B cell (primary cell): ENCODE data around the gene IL19. TPM values are rescaled to one million over a fixed set of nuclear protein-coding genes. Genes with fewer than 3 reads are reported as not detected.

Experiments used
- ATAC-seq: fragments of 200-7000 bp; cut with Tn5 transposase; one replicate; pipeline ENCODE4 v1.10.0; 2021; ENCODE audit warnings: low read depth, mild to moderate bottlenecking, moderate number of reproducible peaks, moderate library complexity
- CTCF ChIA-PET: fragments of 350-600 bp; sonication (Branson Sonifier 250); formaldehyde crosslinking; loops from one replicate; lab custom pipeline; 2021; ENCODE audit warnings: antibody characterized with exemption, inconsistent platforms; lab: Charles Lee
- POLR2A ChIA-PET: fragments of 350-600 bp; sonication (Branson Sonifier 250); formaldehyde crosslinking; loops from one replicate; lab custom pipeline; 2021; ENCODE audit warnings: antibody characterized with exemption; lab: Charles Lee
- DNase-seq: peaks from one replicate; pipeline ENCODE4 v3.0.0; 2013
- H2AFZ ChIP-seq: 2 replicates; pipeline ENCODE4 v1.6.1; 2012; ENCODE audit warnings: mild to moderate bottlenecking, low read depth, low read length; ENCODE audit not compliant: insufficient read depth, poor library complexity, severe bottlenecking
- H3K27ac ChIP-seq, 2 donors: 1 replicate in 1 of 2; 2 replicates in 1 of 2; pipeline ENCODE4 v1.5.1; 2012 to 2013; ENCODE audit warnings: low read length in 2 of 2, mild to moderate bottlenecking in 2 of 2, moderate library complexity in 1 of 2
- H3K27me3 ChIP-seq, 4 experiments: fragments of 200-600 bp in 1 of 4; sonication (generic) in 1 of 4; replicated peaks in 1 of 4; 1 replicate in 2 of 4; 2 replicates in 2 of 4; pipeline versions ENCODE4 v1.6.1 to v1.7.0; 2013 to 2016; ENCODE audit warnings: low read length in 3 of 4, mild to moderate bottlenecking in 2 of 4, mixed read lengths in 1 of 4, moderate library complexity in 1 of 4; ENCODE audit not compliant: insufficient read depth in 4 of 4, control insufficient read depth in 3 of 4; ENCODE audit errors: control extremely low read depth in 1 of 4
- H3K36me3 ChIP-seq, 2 experiments: replicated peaks in 1 of 2; 1 replicate in 1 of 2; 2 replicates in 1 of 2; pipeline versions ENCODE4 v1.6.1 to v1.7.1; 2013; ENCODE audit warnings: low read length in 1 of 2; ENCODE audit not compliant: insufficient read depth in 2 of 2, control insufficient read depth in 1 of 2; ENCODE audit errors: control extremely low read depth in 1 of 2, extremely low read depth in 1 of 2
- H3K4me1 ChIP-seq, 2 donors: fragments of 200-600 bp in 1 of 2; sonication (generic) in 1 of 2; 1 replicate in 1 of 2; 2 replicates in 1 of 2; pipeline versions ENCODE4 v1.5.1 to v1.6.1; 2013 to 2017; ENCODE audit warnings: low read length in 2 of 2; ENCODE audit not compliant: control insufficient read depth in 2 of 2, insufficient read depth in 2 of 2
- H3K4me2 ChIP-seq: replicated peaks from 2 replicates; pipeline ENCODE3; 2012; ENCODE audit warnings: mild to moderate bottlenecking, low read depth, low read length; ENCODE audit not compliant: poor library complexity, severe bottlenecking
- H3K4me3 ChIP-seq, 5 experiments: fragments of 200-600 bp in 1 of 5; sonication (generic) in 1 of 5; 1 replicate in 3 of 5; 2 replicates in 2 of 5; pipeline versions ENCODE4 v1.5.1 to v1.7.0; 2011 to 2016; ENCODE audit warnings: low read length in 4 of 5, mild to moderate bottlenecking in 4 of 5, low read depth in 2 of 5, control low read depth in 1 of 5, moderate library complexity in 1 of 5; ENCODE audit not compliant: insufficient read depth in 1 of 5; ENCODE audit errors: control extremely low read depth in 1 of 5, extremely low read depth in 1 of 5
- H3K79me2 ChIP-seq: fragments of 200-600 bp; sonication (generic); one replicate; pipeline ENCODE4 v1.6.0; 2016; ENCODE audit warnings: low read length; ENCODE audit not compliant: control insufficient read depth, insufficient read depth
- H3K9ac ChIP-seq: fragments of 200-600 bp; sonication (generic); 2 replicates; pipeline ENCODE4 v1.6.1; 2017; ENCODE audit warnings: mild to moderate bottlenecking, low read length, moderate library complexity
- H3K9me3 ChIP-seq, 3 donors: one replicate each; pipeline versions ENCODE4 v1.6.1 to v1.7.1; 2013; ENCODE audit warnings: low read length in 2 of 3; ENCODE audit not compliant: control insufficient read depth in 2 of 3, insufficient read depth in 1 of 3; ENCODE audit errors: control extremely low read depth in 1 of 3
- H4K20me1 ChIP-seq: 2 replicates; pipeline ENCODE4 v1.6.0; 2012; ENCODE audit warnings: mild to moderate bottlenecking, low read length; ENCODE audit not compliant: insufficient read depth, control insufficient read depth, poor library complexity, severe bottlenecking
- H3K27ac Mint-ChIP-seq: one replicate; pipeline ENCODE4 v1.8.0; 2021; ENCODE audit warnings: mixed read lengths
- H3K27me3 Mint-ChIP-seq: one replicate; pipeline ENCODE4 v1.8.0; 2021; ENCODE audit warnings: mixed read lengths
- H3K4me1 Mint-ChIP-seq: one replicate; pipeline ENCODE4 v1.8.0; 2021; ENCODE audit warnings: mixed read lengths
- H3K4me3 Mint-ChIP-seq: one replicate; pipeline ENCODE4 v1.8.0; 2021; ENCODE audit warnings: mixed read lengths
- H3K9me3 Mint-ChIP-seq: one replicate; pipeline ENCODE4 v1.8.0; 2022; ENCODE audit warnings: mixed read lengths; ENCODE audit not compliant: insufficient read depth
- CTCF ChIP-seq: fragments of 200-600 bp; IDR thresholded peaks from one replicate; pipeline ENCODE4 v1.8.0; 2022; ENCODE audit warnings: antibody characterized with exemption, mild to moderate bottlenecking
- EZH2 ChIP-seq: IDR thresholded peaks from 2 replicates; pipeline ENCODE4 v1.6.1; 2012; ENCODE audit warnings: borderline replicate concordance, low read depth, mild to moderate bottlenecking, moderate library complexity, low read length; ENCODE audit not compliant: insufficient read depth, poor library complexity, severe bottlenecking
- WGBS: methylation state at CpG from one replicate; pipeline ENCODE4 v1.1.5; 2013; ENCODE audit warnings: missing lambda C conversion rate; ENCODE audit not compliant: insufficient coverage; 5-methylcytosine and 5-hydroxymethylcytosine counted together
- intact Hi-C: fragments of 100-400 bp; cut with micrococcal nuclease; formaldehyde crosslinking; loops from one replicate; pipeline ENCODE4 v1.10.0; 2022
- polyA plus RNA-seq: library from polyadenylated mRNA; depleted of rRNA; stranded (reverse); fragments of >200 nt; gene quantifications from 2 replicates; pipeline ENCODE4 v1.2.3, GENCODE V29; 2012
- total RNA-seq, 2 donors: library from RNA; stranded (reverse); fragments of 120-200 nt in 1 of 2; gene quantifications; 1 replicate in 1 of 2; 2 replicates in 1 of 2; pipeline versions ENCODE4 v1.2.3 to v1.2.4, GENCODE V29; 2013 to 2022

Gene IL19
- total and polyA plus RNA-seq, 2 donors (not counting 1 experiment from before 2014, with no cell fraction given), result 0.27 TPM; not detected in 1

- no peak for ATAC-seq
- intact Hi-C loops, result no loop called here
- H3K9me3 ChIP-seq, result no peaks in the 10 kb centered on the region
- peaks cover 4 to 26% of the 10 kb centered on the region in 2 donors for H3K4me1 ChIP-seq
- CTCF ChIA-PET, result interaction anchor here (1.3 to 9.2 kb wide), 8 partner anchors 10 to 249 kb away, joined by 4 to 278 read pairs (median 44); no protein-coding TSS in a partner anchor
- peaks cover 27% of the 10 kb centered on the region for H4K20me1 ChIP-seq
- no peak overlapping the region for H3K27ac ChIP-seq
- no peak for DNase-seq
- H3K36me3 ChIP-seq, result peaks cover 2 to 56% of the 10 kb centered on the region in 2 experiments
- no peak overlapping the region for H3K4me2 ChIP-seq
- Mint-ChIP-seq H3K27me3 (no peaks in the 10 kb centered on the region), H3K4me1 (peaks cover 30% of the 10 kb centered on the region), H3K4me3 (no peak overlapping the region), H3K27ac (no peak overlapping the region), H3K9me3 (no peaks in the 10 kb centered on the region)
- TF ChIP-seq CTCF (no peak), EZH2 (no peak)
- POLR2A ChIA-PET, result no interaction called here
- H3K4me3 ChIP-seq, result no peak overlapping the region
- H2AFZ ChIP-seq, result no peak overlapping the region
- H3K79me2 ChIP-seq, result peaks cover 10% of the 10 kb centered on the region
- H3K27me3 ChIP-seq, result no peaks in the 10 kb centered on the region
- WGBS, result 97% methylated on average over 10 of the region's 11 CpGs
- H3K9ac ChIP-seq, result no peak overlapping the region
Observed at GRCh38 chr1:206732508-206732907, 38.1 kb upstream of the IL19 start.

- peaks cover 5% of the 10 kb centered on the region for H3K79me2 ChIP-seq
- H2AFZ ChIP-seq, result no peak overlapping the region
- H3K9me3 ChIP-seq, result no peaks in the 10 kb centered on the region
- DNase-seq (no peak), ATAC-seq (no peak)
- H3K4me3 ChIP-seq, result no peak overlapping the region
- CTCF ChIA-PET, result interaction anchor here (0.7 to 9.2 kb wide), 10 partner anchors 10 to 249 kb away, joined by 3 to 278 read pairs (median 36); no protein-coding TSS in a partner anchor
- POLR2A ChIA-PET, result no interaction called here
- H3K27me3 ChIP-seq, result no peaks in the 10 kb centered on the region
- Mint-ChIP-seq H3K4me1 (peaks cover 32% of the 10 kb centered on the region), H3K27me3 (no peaks in the 10 kb centered on the region), H3K9me3 (no peaks in the 10 kb centered on the region), H3K4me3 (no peak overlapping the region), H3K27ac (no peak overlapping the region)
- TF ChIP-seq CTCF (no peak), EZH2 (no peak)
- peaks cover 2 to 56% of the 10 kb centered on the region in 2 experiments for H3K36me3 ChIP-seq
- no peak overlapping the region for H3K27ac ChIP-seq
- WGBS, result 91% methylated on average over 7 of the region's 11 CpGs
- intact Hi-C loops, result no loop called here
- no peak overlapping the region for H3K9ac ChIP-seq
- H4K20me1 ChIP-seq, result peaks cover 22% of the 10 kb centered on the region
- H3K4me2 ChIP-seq, result no peak overlapping the region
- H3K4me1 ChIP-seq, result peaks cover 5 to 24% of the 10 kb centered on the region in 2 donors
Observed at GRCh38 chr1:206732992-206733391, 37.6 kb upstream of the IL19 start.
